Endothelial cell (in vitro differentiated cells): Measurements from ENCODE around the gene STARD13. TPM values are rescaled to one million over a fixed set of nuclear protein-coding genes. Genes with fewer than 3 reads are reported as not detected.
A peak's percentile ranks its signal among the peaks of the same experiment; 100 is the strongest.

ENCODE experiments used
- DNase-seq: peaks from one replicate; pipeline ENCODE4 v3.0.0; 2021; ENCODE audit warnings: low spot score
- H3K27ac Mint-ChIP-seq: one replicate; pipeline ENCODE4 v1.8.0; 2021; ENCODE audit warnings: mixed read lengths, inconsistent platforms; ENCODE audit not compliant: unreplicated experiment
- H3K27me3 Mint-ChIP-seq: one replicate; pipeline ENCODE4 v1.8.0; 2021; ENCODE audit warnings: mild to moderate bottlenecking, moderate library complexity, mixed read lengths, inconsistent platforms; ENCODE audit not compliant: unreplicated experiment
- H3K36me3 Mint-ChIP-seq: one replicate; pipeline ENCODE4 v1.8.0; 2021; ENCODE audit warnings: mild to moderate bottlenecking, low read depth, mixed read lengths, inconsistent platforms; ENCODE audit not compliant: unreplicated experiment
- H3K4me1 Mint-ChIP-seq: one replicate; pipeline ENCODE4 v1.8.0; 2021; ENCODE audit warnings: mild to moderate bottlenecking, mixed read lengths, inconsistent platforms; ENCODE audit not compliant: unreplicated experiment
- H3K4me3 Mint-ChIP-seq: one replicate; pipeline ENCODE4 v1.8.0; 2021; ENCODE audit warnings: mild to moderate bottlenecking, mixed read lengths, inconsistent platforms; ENCODE audit not compliant: unreplicated experiment
- H3K9me3 Mint-ChIP-seq: one replicate; pipeline ENCODE4 v1.8.0; 2021; ENCODE audit warnings: mixed read lengths, inconsistent platforms; ENCODE audit not compliant: unreplicated experiment
- total RNA-seq: library from RNA; stranded (reverse); fragmentation: NEBNext Ultra II Directional; extraction: Animal tissue kit (Norgen Biotek cat#: 25700); gene quantifications from one replicate; pipeline ENCODE4 v1.2.1, GENCODE V29; 2021; ENCODE audit not compliant: unreplicated experiment
- TF ChIP-seq, protein P1 (sequence below): fragments of 200-600 bp; sonication (generic); IDR thresholded peaks from one replicate; pipeline ENCODE4 v1.5.0; 2021; ENCODE audit warnings: antibody characterized with exemption; ENCODE audit not compliant: unreplicated experiment

Gene STARD13
- total RNA-seq, 1 donor from 2014 or later: 63.8 TPM

DNA sequence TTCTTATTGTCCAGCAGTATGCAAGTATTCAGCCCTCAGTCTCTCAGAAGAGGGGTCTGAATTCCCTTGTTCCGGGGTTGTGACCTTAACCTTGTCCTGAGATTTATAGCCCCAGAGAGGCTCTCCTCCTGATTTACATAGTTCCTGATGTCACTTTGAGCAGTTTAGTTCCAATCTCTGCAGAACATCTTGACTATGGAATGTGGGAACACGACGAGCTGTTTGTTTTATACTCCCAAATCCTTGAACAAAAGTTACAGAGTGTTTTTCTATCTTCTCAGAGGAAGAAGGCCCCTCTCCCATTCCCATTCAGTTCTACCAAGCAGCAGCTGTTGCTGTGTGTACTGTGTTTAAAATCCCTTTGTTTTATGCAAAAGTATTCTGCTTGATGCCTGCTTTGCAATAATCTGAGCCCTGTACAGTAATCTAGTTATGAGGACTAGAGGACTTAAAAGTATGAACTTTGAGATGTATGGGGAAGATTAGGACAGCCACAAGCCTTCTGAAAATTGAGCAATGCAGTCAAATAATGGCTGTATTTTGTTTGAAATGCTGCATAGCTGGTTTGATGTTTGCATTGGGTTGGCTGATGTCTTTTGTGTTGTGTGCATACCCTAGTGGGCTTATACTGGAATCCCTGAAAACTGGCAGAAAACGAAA, 194.7 kb downstream of the STARD13 start:
- Mint-ChIP-seq H3K27ac (peak overlapping the region; percentile 74), H3K4me1 (peaks cover 39% of the 10 kb centered on the region), H3K27me3 (no peaks in the 10 kb centered on the region), H3K4me3 (no peak overlapping the region), H3K9me3 (peaks cover 5% of the 10 kb centered on the region), H3K36me3 (peaks cover 5% of the 10 kb centered on the region)
- TF ChIP-seq, protein P1, sequence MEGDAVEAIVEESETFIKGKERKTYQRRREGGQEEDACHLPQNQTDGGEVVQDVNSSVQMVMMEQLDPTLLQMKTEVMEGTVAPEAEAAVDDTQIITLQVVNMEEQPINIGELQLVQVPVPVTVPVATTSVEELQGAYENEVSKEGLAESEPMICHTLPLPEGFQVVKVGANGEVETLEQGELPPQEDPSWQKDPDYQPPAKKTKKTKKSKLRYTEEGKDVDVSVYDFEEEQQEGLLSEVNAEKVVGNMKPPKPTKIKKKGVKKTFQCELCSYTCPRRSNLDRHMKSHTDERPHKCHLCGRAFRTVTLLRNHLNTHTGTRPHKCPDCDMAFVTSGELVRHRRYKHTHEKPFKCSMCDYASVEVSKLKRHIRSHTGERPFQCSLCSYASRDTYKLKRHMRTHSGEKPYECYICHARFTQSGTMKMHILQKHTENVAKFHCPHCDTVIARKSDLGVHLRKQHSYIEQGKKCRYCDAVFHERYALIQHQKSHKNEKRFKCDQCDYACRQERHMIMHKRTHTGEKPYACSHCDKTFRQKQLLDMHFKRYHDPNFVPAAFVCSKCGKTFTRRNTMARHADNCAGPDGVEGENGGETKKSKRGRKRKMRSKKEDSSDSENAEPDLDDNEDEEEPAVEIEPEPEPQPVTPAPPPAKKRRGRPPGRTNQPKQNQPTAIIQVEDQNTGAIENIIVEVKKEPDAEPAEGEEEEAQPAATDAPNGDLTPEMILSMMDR: no peak
- DNase-seq: no peak

DNA sequence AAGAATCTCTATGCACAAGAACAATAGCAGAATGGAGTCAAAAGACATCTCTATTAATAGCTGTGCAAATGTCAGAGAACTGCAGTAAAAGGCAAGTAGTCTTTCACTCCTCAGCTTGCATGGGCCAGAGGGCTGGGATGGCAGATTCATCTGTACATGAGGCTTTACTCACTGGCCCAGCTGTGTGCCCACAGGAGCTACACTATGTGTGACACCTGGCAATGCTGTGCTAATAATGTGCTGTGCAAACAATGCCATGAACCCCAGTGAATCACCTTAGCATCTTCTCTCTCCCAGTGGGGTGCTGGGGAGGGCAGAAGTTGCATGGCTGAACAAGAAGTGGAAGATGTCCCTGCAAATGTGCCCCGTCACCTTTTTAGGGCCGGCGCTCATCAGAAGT, 196.2 kb downstream of the STARD13 start:
- Mint-ChIP-seq H3K27ac (no peak overlapping the region), H3K9me3 (peaks cover 4% of the 10 kb centered on the region), H3K4me3 (no peak overlapping the region), H3K4me1 (peaks cover 39% of the 10 kb centered on the region), H3K36me3 (peaks cover 5% of the 10 kb centered on the region), H3K27me3 (no peaks in the 10 kb centered on the region)
- DNase-seq: no peak
- TF ChIP-seq, protein P1: no peak

DNA sequence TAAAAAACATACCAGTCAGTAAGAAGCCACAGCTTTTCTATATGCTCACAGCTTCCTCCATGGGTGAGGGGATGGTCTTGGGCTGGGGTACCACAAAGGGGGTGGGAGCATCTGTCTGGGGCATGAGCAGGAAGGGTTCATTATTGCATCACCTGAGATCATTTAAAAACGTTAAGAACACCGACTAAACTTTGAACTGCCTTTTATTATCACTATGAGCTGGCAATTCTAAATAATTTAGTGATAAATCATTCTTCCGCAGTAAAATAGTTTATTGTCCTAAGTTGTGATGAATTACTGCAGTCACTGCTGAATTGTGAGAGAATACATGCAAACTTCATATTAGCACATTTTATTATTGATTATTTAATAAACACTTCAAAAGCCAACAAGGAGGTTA, 197.8 kb downstream of the STARD13 start:
- Mint-ChIP-seq H3K9me3 (no peaks in the 10 kb centered on the region), H3K4me1 (peaks cover 30% of the 10 kb centered on the region), H3K27ac (no peak overlapping the region), H3K27me3 (no peaks in the 10 kb centered on the region), H3K36me3 (peaks cover 1% of the 10 kb centered on the region), H3K4me3 (no peak overlapping the region)
- no peak for DNase-seq
- TF ChIP-seq, protein P1: no peak

DNA sequence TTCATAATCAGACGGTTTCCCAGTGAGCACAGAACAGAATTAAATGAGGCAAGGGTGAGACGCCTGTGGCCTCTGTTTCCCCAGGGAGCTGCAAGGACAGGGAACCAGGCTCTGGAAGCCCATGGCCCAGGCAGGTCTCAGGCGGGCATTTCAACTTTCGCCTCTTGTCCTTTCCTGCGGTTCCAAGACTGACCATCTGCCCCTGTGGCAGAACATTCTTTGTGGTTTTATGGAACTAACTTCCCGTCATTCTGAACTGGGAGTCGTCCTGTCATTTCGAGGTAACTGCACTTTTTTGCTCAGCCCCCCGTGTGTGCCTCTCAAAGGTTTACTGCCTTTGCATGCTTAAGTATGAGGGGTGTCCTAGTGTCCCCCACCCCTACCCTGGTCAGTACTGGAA, 198.5 kb downstream of the STARD13 start:
- Mint-ChIP-seq H3K9me3 (no peaks in the 10 kb centered on the region), H3K27me3 (no peaks in the 10 kb centered on the region), H3K27ac (no peak overlapping the region), H3K36me3 (no peaks in the 10 kb centered on the region), H3K4me1 (peaks cover 23% of the 10 kb centered on the region), H3K4me3 (no peak overlapping the region)
- TF ChIP-seq, protein P1: no peak
- DNase-seq: no peak

DNA sequence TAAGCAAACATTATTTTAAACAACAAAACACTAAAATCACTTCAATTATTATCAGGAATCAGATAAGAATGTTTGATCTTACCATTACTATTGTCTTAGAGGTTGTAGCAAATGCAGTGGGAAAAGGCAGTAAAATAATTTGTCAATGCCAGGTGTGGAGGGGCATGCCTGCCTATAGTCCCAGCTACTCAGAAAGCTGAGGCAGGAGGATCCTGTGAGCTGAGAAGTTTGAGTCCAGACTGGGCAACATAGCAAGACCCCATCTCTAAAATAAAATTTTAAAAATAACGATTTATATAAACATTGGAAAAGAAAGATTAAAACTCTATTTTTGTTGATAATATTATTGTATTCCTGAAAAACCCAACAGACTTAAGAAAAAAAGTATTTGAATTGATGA, 202.5 kb downstream of the STARD13 start:
- H3K36me3 Mint-ChIP-seq: no peaks in the 10 kb centered on the region
- no peaks in the 10 kb centered on the region for H3K27me3 Mint-ChIP-seq
- H3K9me3 Mint-ChIP-seq: no peaks in the 10 kb centered on the region
- no peak overlapping the region for H3K27ac Mint-ChIP-seq
- no peak overlapping the region for H3K4me3 Mint-ChIP-seq
- DNase-seq: no peak
- TF ChIP-seq, protein P1: no peak
- peaks cover 17% of the 10 kb centered on the region for H3K4me1 Mint-ChIP-seq
